Endothelial cell of umbilical vein (primary cell): Measurements from ENCODE around the gene TMEM95. TPM values are rescaled to one million over a fixed set of nuclear protein-coding genes. Genes with fewer than 3 reads are reported as not detected.

Experiments
- BruUV-seq: library from RNA; stranded (reverse); fragments of 400-500 nt; replicated peaks from 2 replicates; lab custom pipeline; 2021; lab: Mats Ljungman, UMichigan
- CTCF ChIA-PET: fragments of 300-600, 350-600 bp; sonication (Branson Sonifier 250); formaldehyde crosslinking; loops from one replicate; lab custom pipeline; 2021; ENCODE audit warnings: antibody characterized with exemption, inconsistent platforms; lab: Charles Lee
- POLR2A ChIA-PET: fragments of 300-600, 350-600 bp; sonication (Branson Sonifier 250); formaldehyde crosslinking; loops from one replicate; lab custom pipeline; 2021; ENCODE audit warnings: antibody characterized with exemption, inconsistent platforms; lab: Charles Lee
- DNase-seq: peaks from one replicate; pipeline ENCODE4 v3.0.0-alpha.2; 2011; ENCODE audit warnings: low read depth, low spot score
- FAIRE-seq: peaks from 2 replicates; lab custom pipeline; 2011; peaks lifted over from hg19 to GRCh38; lab: Jason Lieb, UNC
- H2AFZ ChIP-seq: 2 replicates; pipeline ENCODE4 v1.6.0; 2012; ENCODE audit warnings: low read depth, low read length, control low read depth, inconsistent platforms
- H3K27ac ChIP-seq: 2 replicates; pipeline ENCODE4 v1.5.1; 2011; ENCODE audit warnings: low read depth, mild to moderate bottlenecking, control low read depth, low read length, moderate library complexity; ENCODE audit not compliant: insufficient read depth
- H3K27me3 ChIP-seq, 2 experiments: 2 replicates each; pipeline versions ENCODE4 v1.6.0 to v1.6.1; 2011; ENCODE audit warnings: low read length in 2 of 2, mixed read lengths in 1 of 2; ENCODE audit not compliant: control insufficient read depth in 2 of 2, insufficient read depth in 2 of 2
- H3K36me3 ChIP-seq, 2 experiments: 2 replicates in 1 of 2; 3 replicates in 1 of 2; pipeline ENCODE4 v1.5.1; 2011; ENCODE audit warnings: low read length in 2 of 2, mild to moderate bottlenecking in 1 of 2, moderate library complexity in 1 of 2; ENCODE audit not compliant: control insufficient read depth in 2 of 2, insufficient read depth in 2 of 2; ENCODE audit errors: extremely low read depth in 1 of 2
- H3K4me1 ChIP-seq: 3 replicates; pipeline ENCODE4 v1.5.1; 2011; ENCODE audit warnings: mild to moderate bottlenecking, low read length; ENCODE audit not compliant: control insufficient read depth, insufficient read depth; ENCODE audit errors: extremely low read depth
- H3K4me2 ChIP-seq: 2 replicates; pipeline ENCODE4 v1.6.1; 2011; ENCODE audit warnings: low read length, control low read depth, mixed read lengths; ENCODE audit not compliant: insufficient read depth
- H3K4me3 ChIP-seq, 3 experiments: fragments of 200-600 bp in 1 of 3; sonication (generic), shearing (Covaris generic) in 1 of 3; replicated peaks in 1 of 3; 2 replicates each; pipeline ENCODE4 v1.5.1; 2011 to 2016; ENCODE audit warnings: control low read depth in 3 of 3, low read length in 3 of 3, mild to moderate bottlenecking in 2 of 3, inconsistent platforms in 1 of 3, low read depth in 1 of 3, moderate library complexity in 1 of 3; ENCODE audit not compliant: insufficient read depth in 1 of 3
- H3K79me2 ChIP-seq: 2 replicates; pipeline ENCODE4 v1.6.0; 2012; ENCODE audit warnings: low read length, inconsistent platforms; ENCODE audit not compliant: control insufficient read depth, insufficient read depth
- H3K9ac ChIP-seq: replicated peaks from 2 replicates; pipeline ENCODE3; 2011; ENCODE audit warnings: low read length, control low read depth; ENCODE audit not compliant: insufficient read depth; ENCODE audit errors: extremely low read depth
- H3K9me1 ChIP-seq: replicated peaks from 3 replicates; pipeline ENCODE4 v1.6.0; 2011; ENCODE audit warnings: mild to moderate bottlenecking, low read length; ENCODE audit not compliant: control insufficient read depth, insufficient read depth; ENCODE audit errors: extremely low read depth
- H3K9me3 ChIP-seq: replicated peaks from 2 replicates; pipeline ENCODE4 v1.5.1; 2012; ENCODE audit warnings: low read length, inconsistent platforms; ENCODE audit not compliant: control insufficient read depth, insufficient read depth
- H4K20me1 ChIP-seq: replicated peaks from 2 replicates; pipeline ENCODE3; 2011; ENCODE audit warnings: mild to moderate bottlenecking, low read length; ENCODE audit not compliant: control insufficient read depth, insufficient read depth; ENCODE audit errors: extremely low read depth
- EZH2 ChIP-seq: IDR thresholded peaks from 2 replicates; pipeline ENCODE4 v1.6.1; 2012; ENCODE audit warnings: borderline replicate concordance, low read depth, mild to moderate bottlenecking, moderate library complexity, low read length, inconsistent platforms; ENCODE audit not compliant: severe bottlenecking
- FOS ChIP-seq: IDR thresholded peaks from 2 replicates; pipeline ENCODE4 v1.6.1; 2011; ENCODE audit warnings: mild to moderate bottlenecking, low read length, moderate library complexity, borderline replicate concordance; ENCODE audit not compliant: insufficient read depth
- GATA2 ChIP-seq: IDR thresholded peaks from 2 replicates; pipeline ENCODE4 v1.7.0; 2011; ENCODE audit warnings: low read depth, mild to moderate bottlenecking, moderate library complexity, mixed read lengths, low read length; ENCODE audit not compliant: insufficient read length, insufficient read depth
- JUN ChIP-seq: IDR thresholded peaks from 2 replicates; pipeline ENCODE4 v1.6.1; 2011; ENCODE audit warnings: borderline replicate concordance, low read depth; ENCODE audit not compliant: insufficient read length, insufficient read depth
- MAX ChIP-seq: IDR thresholded peaks from 2 replicates; pipeline ENCODE4 v1.6.1; 2011; ENCODE audit not compliant: insufficient read depth, insufficient read length
- MYC ChIP-seq: IDR thresholded peaks from one replicate; pipeline ENCODE4 v1.6.1; 2011; ENCODE audit warnings: mild to moderate bottlenecking, low read depth, low read length
- POLR2A ChIP-seq: IDR thresholded peaks from 2 replicates; pipeline ENCODE4 v1.6.1; 2012; ENCODE audit warnings: low read depth, mild to moderate bottlenecking, control low read depth, low read length
- POLR2AphosphoS5 ChIP-seq: IDR thresholded peaks from 2 replicates; pipeline ENCODE4 v1.6.1; 2012; ENCODE audit warnings: low read depth, mild to moderate bottlenecking, control low read depth, low read length, moderate library complexity; ENCODE audit not compliant: insufficient read depth
- dilution Hi-C: fragments of 300-500 bp; cut with MboI; formaldehyde crosslinking; loops from one replicate; pipeline ENCODE4 v1.15.0; 2019; ENCODE audit warnings: low sequenced_read_pairs; ENCODE audit not compliant: extremely low pct_ligation_motif_present
- intact Hi-C: fragments of 100-400 bp; cut with micrococcal nuclease; formaldehyde crosslinking; loops from one replicate; pipeline ENCODE4 v1.10.0; 2022
- polyA plus RNA-seq, 4 experiments: library from polyadenylated mRNA; depleted of rRNA in 3 of 4; stranded (reverse) in 3 of 4; unstranded in 1 of 4; fragments of >200 nt; gene quantifications; 2 replicates each; pipeline versions ENCODE4 v1.2.1 to v1.2.3, GENCODE V29; 2011 to 2012; ENCODE audit warnings: missing spikeins in 1 of 4
- total RNA-seq: library from RNA; stranded (reverse); gene quantifications from 2 replicates; pipeline ENCODE4 v1.2.3, GENCODE V29; 2021
- TF ChIP-seq, protein P1 (sequence below), 2 donors: IDR thresholded peaks; 1 replicate in 1 of 2; 2 replicates in 1 of 2; pipeline ENCODE4 v1.5.1; 2011; ENCODE audit warnings: low read length in 2 of 2, mild to moderate bottlenecking in 2 of 2, moderate library complexity in 2 of 2, control low read depth in 1 of 2, inconsistent platforms in 1 of 2, low read depth in 1 of 2; ENCODE audit not compliant: insufficient read depth in 1 of 2; ENCODE audit errors: extremely low read depth in 1 of 2

Gene TMEM95
- total and polyA plus RNA-seq, 2 donors (not counting 3 experiments of a cell fraction or from before 2014, with no cell fraction given) = not detected

DNA sequence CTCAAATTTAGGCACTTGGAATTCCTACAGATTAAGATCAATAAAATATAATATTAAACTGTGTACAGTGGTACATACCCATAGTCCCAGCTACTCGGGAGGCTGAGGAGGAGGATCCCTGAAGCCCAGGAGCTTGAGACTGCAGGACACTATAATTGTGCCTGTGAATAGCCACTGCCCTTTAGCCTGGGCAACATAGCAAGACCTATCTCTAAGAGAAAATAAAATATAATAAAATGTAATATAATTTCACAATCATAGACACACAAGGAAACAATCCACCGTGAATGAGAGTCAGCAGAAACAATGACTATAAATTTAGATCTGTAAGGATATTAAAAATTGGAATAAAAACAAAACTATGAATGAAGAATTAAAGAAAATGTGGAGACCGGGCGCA lies 15.9 kb downstream of the TMEM95 start:
- ChIA-PET CTCF (interaction anchor here (0.6 to 4.6 kb wide), 4 partner anchors 10 to 66 kb away, joined by 3 to 19 read pairs (median 4); partner anchors contain the start of gene TMEM95), POLR2A (no interaction called here)
- Histone ChIP-seq H3K79me2 (no peaks in the 10 kb centered on the region), H3K36me3 (no peaks in the 10 kb centered on the region), H3K27me3 (peaks cover 2 to 3% of the 10 kb centered on the region in 2 experiments), H3K9me1 (no peaks in the 10 kb centered on the region), H2AFZ (no peak overlapping the region), H3K4me3 (no peak overlapping the region), H3K9ac (no peak overlapping the region), H3K4me2 (no peak overlapping the region), H3K4me1 (no peaks in the 10 kb centered on the region), H4K20me1 (no peaks in the 10 kb centered on the region), H3K9me3 (no peaks in the 10 kb centered on the region), H3K27ac (no peak overlapping the region)
- no TSS peak for BruUV-seq
- dilution Hi-C loops = no loop called here
- DNase-seq (no peak), FAIRE-seq (no peak)
- intact Hi-C loops = no loop called here
- TF ChIP-seq MAX (no peak), POLR2AphosphoS5 (no peak), MYC (no peak), JUN (no peak), EZH2 (no peak), FOS (no peak), POLR2A (no peak), GATA2 (no peak)
- TF ChIP-seq, protein P1, sequence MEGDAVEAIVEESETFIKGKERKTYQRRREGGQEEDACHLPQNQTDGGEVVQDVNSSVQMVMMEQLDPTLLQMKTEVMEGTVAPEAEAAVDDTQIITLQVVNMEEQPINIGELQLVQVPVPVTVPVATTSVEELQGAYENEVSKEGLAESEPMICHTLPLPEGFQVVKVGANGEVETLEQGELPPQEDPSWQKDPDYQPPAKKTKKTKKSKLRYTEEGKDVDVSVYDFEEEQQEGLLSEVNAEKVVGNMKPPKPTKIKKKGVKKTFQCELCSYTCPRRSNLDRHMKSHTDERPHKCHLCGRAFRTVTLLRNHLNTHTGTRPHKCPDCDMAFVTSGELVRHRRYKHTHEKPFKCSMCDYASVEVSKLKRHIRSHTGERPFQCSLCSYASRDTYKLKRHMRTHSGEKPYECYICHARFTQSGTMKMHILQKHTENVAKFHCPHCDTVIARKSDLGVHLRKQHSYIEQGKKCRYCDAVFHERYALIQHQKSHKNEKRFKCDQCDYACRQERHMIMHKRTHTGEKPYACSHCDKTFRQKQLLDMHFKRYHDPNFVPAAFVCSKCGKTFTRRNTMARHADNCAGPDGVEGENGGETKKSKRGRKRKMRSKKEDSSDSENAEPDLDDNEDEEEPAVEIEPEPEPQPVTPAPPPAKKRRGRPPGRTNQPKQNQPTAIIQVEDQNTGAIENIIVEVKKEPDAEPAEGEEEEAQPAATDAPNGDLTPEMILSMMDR (IDR thresholded peaks at IDR 0.05; ENCODE audit: extremely low read depth in 1 of 2, insufficient read depth in 1 of 2, low read depth in 1 of 2, low read length in 2 of 2) = no peak
